HepG2 (cell line): ENCODE measurements around the gene KISS1R. TPM values are rescaled to one million over a fixed set of nuclear protein-coding genes. Genes with fewer than 3 reads are reported as not detected.
A peak's percentile ranks its signal among the peaks of the same experiment; 100 is the strongest.

Source experiments
- ATF7 ChIP-seq, 2 experiments: fragments of 450-650 bp in 1 of 2; sonication (generic) in 1 of 2; formaldehyde crosslinking in 1 of 2; IDR thresholded peaks; 2 replicates each; pipeline versions ENCODE4 v1.4.0 to v1.6.1; 2016 to 2020; ENCODE audit warnings: antibody characterized with exemption in 1 of 2, mild to moderate bottlenecking in 1 of 2, missing genetic modification reagents in 1 of 2
- FOSL1 ChIP-seq: sonication (generic); formaldehyde crosslinking; IDR thresholded peaks from 2 replicates; pipeline ENCODE4 v1.9.0; 2021; ENCODE audit warnings: missing genetic modification reagents, borderline replicate concordance
- FOXA1 ChIP-seq, 2 experiments: fragments of 450-650 bp in 1 of 2; sonication (generic) in 1 of 2; formaldehyde crosslinking in 1 of 2; IDR thresholded peaks; 2 replicates each; pipeline versions ENCODE4 v1.4.0 to v1.6.1; 2016 to 2020; ENCODE audit warnings: missing genetic modification reagents in 1 of 2
- HNRNPK ChIP-seq: fragments of 200-400 bp; formaldehyde crosslinking; IDR thresholded peaks from 2 replicates; pipeline ENCODE4 v1.6.1; 2018; ENCODE audit warnings: low read length, low read depth, moderate library complexity, mild to moderate bottlenecking; ENCODE audit not compliant: poor library complexity, severe bottlenecking
- IRX3 ChIP-seq: sonication (generic); formaldehyde crosslinking; IDR thresholded peaks from 2 replicates; pipeline ENCODE4 v1.8.1; 2023; ENCODE audit warnings: mild to moderate bottlenecking, low read depth, missing genetic modification reagents, borderline replicate concordance
- NCOA1 ChIP-seq: sonication (generic); formaldehyde crosslinking; IDR thresholded peaks from 2 replicates; pipeline ENCODE4 v1.9.0; 2021; ENCODE audit warnings: missing genetic modification reagents
- YEATS2 ChIP-seq: sonication (generic); formaldehyde crosslinking; IDR thresholded peaks from 2 replicates; pipeline ENCODE4 v1.4.0; 2020; ENCODE audit warnings: missing genetic modification reagents, borderline replicate concordance
- ZBTB21 ChIP-seq: sonication (generic); formaldehyde crosslinking; IDR thresholded peaks from 2 replicates; pipeline ENCODE4 v1.4.0; 2020; ENCODE audit warnings: missing genetic modification reagents
- ZBTB7B ChIP-seq: sonication (generic); formaldehyde crosslinking; IDR thresholded peaks from 2 replicates; pipeline ENCODE4 v1.4.0; 2020; ENCODE audit warnings: missing genetic modification reagents
- ZKSCAN5 ChIP-seq: sonication (generic); formaldehyde crosslinking; IDR thresholded peaks from 2 replicates; pipeline ENCODE4 v1.5.1; 2020; ENCODE audit warnings: mild to moderate bottlenecking, missing genetic modification reagents
- ZNF468 ChIP-seq: sonication (generic); formaldehyde crosslinking; IDR thresholded peaks from 2 replicates; pipeline ENCODE4 v1.8.0; 2022; ENCODE audit warnings: mild to moderate bottlenecking, moderate library complexity, missing genetic modification reagents
- ZNF629 ChIP-seq: sonication (generic); formaldehyde crosslinking; conservative IDR thresholded peaks from 2 replicates; pipeline ENCODE4 v1.5.0; 2020; ENCODE audit warnings: missing genetic modification reagents
- ZNF724P ChIP-seq: sonication (generic); formaldehyde crosslinking; IDR thresholded peaks from 2 replicates; pipeline ENCODE4 v1.8.0; 2022; ENCODE audit warnings: missing genetic modification reagents, borderline replicate concordance
- ZNF747 ChIP-seq: sonication (generic); formaldehyde crosslinking; IDR thresholded peaks from 2 replicates; pipeline ENCODE4 v1.8.1; 2023; ENCODE audit warnings: missing genetic modification reagents, mild to moderate bottlenecking, borderline replicate concordance
- polyA plus RNA-seq, 8 experiments: library from polyadenylated mRNA; depleted of rRNA in 3 of 8; stranded (reverse) in 7 of 8; unstranded in 1 of 8; fragments of >200 nt; fragmentation: Illumina TruSeq in 4 of 8; extraction: Trizol in 4 of 8; gene quantifications; 2 replicates each; pipeline versions ENCODE4 v1.2.1 to v1.2.3, GENCODE V29; 2011 to 2016; ENCODE audit warnings: low read depth in 4 of 8, missing spikeins in 1 of 8, mixed read lengths in 1 of 8; ENCODE audit not compliant: insufficient read depth in 1 of 8
- total RNA-seq, 5 experiments: library from RNA; depleted of rRNA; stranded (reverse); fragments of >200 nt; fragmentation: Illumina TruSeq; extraction: Trizol; gene quantifications; 2 replicates each; pipeline ENCODE4 v1.2.3, GENCODE V29; 2016; ENCODE audit warnings: low read depth in 1 of 5
- TF ChIP-seq, protein P1 (sequence below): sonication (generic); formaldehyde crosslinking; IDR thresholded peaks from 2 replicates; pipeline ENCODE4 v1.5.0; 2020; ENCODE audit warnings: mild to moderate bottlenecking, missing genetic modification reagents
- TF ChIP-seq, protein P2 (sequence below): sonication (generic); formaldehyde crosslinking; IDR thresholded peaks from 2 replicates; pipeline ENCODE4 v1.8.0; 2022; ENCODE audit warnings: missing genetic modification reagents, mild to moderate bottlenecking, borderline replicate concordance
- TF ChIP-seq, protein P3 (sequence below): IDR thresholded peaks from 2 replicates; pipeline ENCODE4 v1.6.1; 2016; ENCODE audit warnings: missing compliant biosample characterization, missing genetic modification reagents, borderline replicate concordance
- TF ChIP-seq, protein P4 (sequence below): sonication (generic); formaldehyde crosslinking; IDR thresholded peaks from 2 replicates; pipeline ENCODE4 v1.4.0; 2020; ENCODE audit warnings: missing genetic modification reagents
- TF ChIP-seq, protein P5 (sequence below): sonication (generic); formaldehyde crosslinking; IDR thresholded peaks from 2 replicates; pipeline ENCODE4 v1.8.1; 2022; ENCODE audit warnings: mild to moderate bottlenecking, missing genetic modification reagents

The KISS1R gene
- total and polyA plus RNA-seq, 2 of the 13 experiments (the other 11 are each of a cell fraction or from before 2014, with no cell fraction given), result 1.1 to 10.2 TPM

DNA sequence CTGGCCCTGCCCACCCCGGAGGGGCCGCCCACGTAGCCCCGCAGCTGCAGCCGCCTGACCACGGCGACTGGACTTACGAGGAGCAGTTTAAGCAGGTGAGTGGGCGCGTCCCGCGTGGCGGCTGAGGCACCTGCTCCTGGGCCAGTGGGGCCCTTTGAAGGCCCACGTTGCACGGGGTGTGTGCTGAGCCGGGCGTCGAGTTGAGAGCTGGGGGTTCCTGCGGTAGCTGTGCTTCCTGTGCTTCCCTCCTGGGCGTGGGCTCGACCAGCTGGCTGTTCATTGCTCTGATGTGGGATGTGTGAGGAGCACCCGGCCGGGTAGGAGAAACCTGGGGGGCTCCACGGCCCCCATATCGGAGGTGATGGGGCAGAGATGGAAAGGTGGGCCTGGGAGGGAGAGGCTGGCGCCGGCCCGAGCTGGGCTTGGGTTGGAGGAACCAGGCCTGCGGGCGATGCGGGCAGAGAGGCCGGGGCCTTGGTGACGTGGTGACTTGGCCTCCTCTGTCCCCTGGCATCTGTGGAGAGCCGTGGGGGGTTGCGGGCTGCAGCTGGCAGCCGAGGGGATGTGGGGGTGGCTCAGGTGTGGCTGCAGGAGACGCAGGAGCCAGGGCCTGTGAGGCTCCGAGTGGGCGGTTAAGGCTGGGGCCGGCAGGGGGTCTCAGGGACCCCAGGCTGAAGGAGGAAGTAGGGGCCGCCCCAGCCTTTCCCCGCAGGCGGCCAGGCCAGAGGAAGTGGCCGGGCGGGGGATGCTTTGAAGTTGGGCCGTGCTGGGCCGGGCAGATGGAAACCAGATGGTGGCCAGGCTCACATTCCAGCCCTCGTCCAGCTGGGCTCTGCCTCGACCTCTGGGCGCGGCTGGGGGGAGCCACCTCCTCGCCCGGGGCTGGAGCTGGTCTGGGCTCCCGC, 15.8 kb downstream of the KISS1R start (continued):
- TF ChIP-seq, protein P1, sequence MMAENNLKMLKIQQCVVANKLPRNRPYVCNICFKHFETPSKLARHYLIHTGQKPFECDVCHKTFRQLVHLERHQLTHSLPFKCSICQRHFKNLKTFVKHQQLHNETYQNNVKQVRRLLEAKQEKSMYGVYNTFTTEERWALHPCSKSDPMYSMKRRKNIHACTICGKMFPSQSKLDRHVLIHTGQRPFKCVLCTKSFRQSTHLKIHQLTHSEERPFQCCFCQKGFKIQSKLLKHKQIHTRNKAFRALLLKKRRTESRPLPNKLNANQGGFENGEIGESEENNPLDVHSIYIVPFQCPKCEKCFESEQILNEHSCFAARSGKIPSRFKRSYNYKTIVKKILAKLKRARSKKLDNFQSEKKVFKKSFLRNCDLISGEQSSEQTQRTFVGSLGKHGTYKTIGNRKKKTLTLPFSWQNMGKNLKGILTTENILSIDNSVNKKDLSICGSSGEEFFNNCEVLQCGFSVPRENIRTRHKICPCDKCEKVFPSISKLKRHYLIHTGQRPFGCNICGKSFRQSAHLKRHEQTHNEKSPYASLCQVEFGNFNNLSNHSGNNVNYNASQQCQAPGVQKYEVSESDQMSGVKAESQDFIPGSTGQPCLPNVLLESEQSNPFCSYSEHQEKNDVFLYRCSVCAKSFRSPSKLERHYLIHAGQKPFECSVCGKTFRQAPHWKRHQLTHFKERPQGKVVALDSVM (CRISPR knock-in tag), result no peak
- no peak for TF ChIP-seq HNRNPK
- TF ChIP-seq, protein P2, sequence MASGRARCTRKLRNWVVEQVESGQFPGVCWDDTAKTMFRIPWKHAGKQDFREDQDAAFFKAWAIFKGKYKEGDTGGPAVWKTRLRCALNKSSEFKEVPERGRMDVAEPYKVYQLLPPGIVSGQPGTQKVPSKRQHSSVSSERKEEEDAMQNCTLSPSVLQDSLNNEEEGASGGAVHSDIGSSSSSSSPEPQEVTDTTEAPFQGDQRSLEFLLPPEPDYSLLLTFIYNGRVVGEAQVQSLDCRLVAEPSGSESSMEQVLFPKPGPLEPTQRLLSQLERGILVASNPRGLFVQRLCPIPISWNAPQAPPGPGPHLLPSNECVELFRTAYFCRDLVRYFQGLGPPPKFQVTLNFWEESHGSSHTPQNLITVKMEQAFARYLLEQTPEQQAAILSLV (CRISPR knock-in tag), result no peak
- TF ChIP-seq, protein P3, sequence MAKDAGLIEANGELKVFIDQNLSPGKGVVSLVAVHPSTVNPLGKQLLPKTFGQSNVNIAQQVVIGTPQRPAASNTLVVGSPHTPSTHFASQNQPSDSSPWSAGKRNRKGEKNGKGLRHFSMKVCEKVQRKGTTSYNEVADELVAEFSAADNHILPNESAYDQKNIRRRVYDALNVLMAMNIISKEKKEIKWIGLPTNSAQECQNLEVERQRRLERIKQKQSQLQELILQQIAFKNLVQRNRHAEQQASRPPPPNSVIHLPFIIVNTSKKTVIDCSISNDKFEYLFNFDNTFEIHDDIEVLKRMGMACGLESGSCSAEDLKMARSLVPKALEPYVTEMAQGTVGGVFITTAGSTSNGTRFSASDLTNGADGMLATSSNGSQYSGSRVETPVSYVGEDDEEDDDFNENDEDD (CRISPR knock-in tag), result no peak
- no peak for TF ChIP-seq ZNF747
- TF ChIP-seq, protein P4, sequence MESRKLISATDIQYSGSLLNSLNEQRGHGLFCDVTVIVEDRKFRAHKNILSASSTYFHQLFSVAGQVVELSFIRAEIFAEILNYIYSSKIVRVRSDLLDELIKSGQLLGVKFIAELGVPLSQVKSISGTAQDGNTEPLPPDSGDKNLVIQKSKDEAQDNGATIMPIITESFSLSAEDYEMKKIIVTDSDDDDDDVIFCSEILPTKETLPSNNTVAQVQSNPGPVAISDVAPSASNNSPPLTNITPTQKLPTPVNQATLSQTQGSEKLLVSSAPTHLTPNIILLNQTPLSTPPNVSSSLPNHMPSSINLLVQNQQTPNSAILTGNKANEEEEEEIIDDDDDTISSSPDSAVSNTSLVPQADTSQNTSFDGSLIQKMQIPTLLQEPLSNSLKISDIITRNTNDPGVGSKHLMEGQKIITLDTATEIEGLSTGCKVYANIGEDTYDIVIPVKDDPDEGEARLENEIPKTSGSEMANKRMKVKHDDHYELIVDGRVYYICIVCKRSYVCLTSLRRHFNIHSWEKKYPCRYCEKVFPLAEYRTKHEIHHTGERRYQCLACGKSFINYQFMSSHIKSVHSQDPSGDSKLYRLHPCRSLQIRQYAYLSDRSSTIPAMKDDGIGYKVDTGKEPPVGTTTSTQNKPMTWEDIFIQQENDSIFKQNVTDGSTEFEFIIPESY, result peak; percentile 87
- no peak for TF ChIP-seq ZNF724P
- TF ChIP-seq FOXA1 (IDR thresholded peaks at IDR 0.05), result no peak
- TF ChIP-seq FOXA1 (CRISPR knock-in tag; IDR thresholded peaks at IDR 0.05), result no peak
- TF ChIP-seq, protein P5, sequence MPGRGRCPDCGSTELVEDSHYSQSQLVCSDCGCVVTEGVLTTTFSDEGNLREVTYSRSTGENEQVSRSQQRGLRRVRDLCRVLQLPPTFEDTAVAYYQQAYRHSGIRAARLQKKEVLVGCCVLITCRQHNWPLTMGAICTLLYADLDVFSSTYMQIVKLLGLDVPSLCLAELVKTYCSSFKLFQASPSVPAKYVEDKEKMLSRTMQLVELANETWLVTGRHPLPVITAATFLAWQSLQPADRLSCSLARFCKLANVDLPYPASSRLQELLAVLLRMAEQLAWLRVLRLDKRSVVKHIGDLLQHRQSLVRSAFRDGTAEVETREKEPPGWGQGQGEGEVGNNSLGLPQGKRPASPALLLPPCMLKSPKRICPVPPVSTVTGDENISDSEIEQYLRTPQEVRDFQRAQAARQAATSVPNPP (CRISPR knock-in tag), result no peak
- no peak for TF ChIP-seq YEATS2 (CRISPR knock-in tag)
- TF ChIP-seq ZBTB21 (CRISPR knock-in tag), result no peak
- no peak for TF ChIP-seq FOSL1 (CRISPR knock-in tag)
- TF ChIP-seq ZKSCAN5 (CRISPR knock-in tag), result no peak
- TF ChIP-seq IRX3 (CRISPR knock-in tag), result no peak
- TF ChIP-seq ZNF468 (CRISPR knock-in tag), result no peak
- no peak for TF ChIP-seq NCOA1
- no peak for TF ChIP-seq ZNF629 (CRISPR knock-in tag)
- peak; percentile 27; the same call in 1 of the 2 replicates for TF ChIP-seq ZBTB7B (CRISPR knock-in tag)
- TF ChIP-seq ATF7 (IDR thresholded peaks at IDR 0.05), result no peak
- no peak for TF ChIP-seq ATF7 (CRISPR knock-in tag; IDR thresholded peaks at IDR 0.05)
